Subcutaneous abdominal adipose tissue (tissue), 5 donors: Measurements from ENCODE around the gene IL9R.
"Not testable (repeated sequence)": the region's sequence is repeated elsewhere in the genome, so short reads cannot be mapped to it uniquely, and the experiment has no call there.

Experiments
- H3K27ac ChIP-seq: one replicate; pipeline ENCODE4 v1.7.0; 2013; ENCODE audit warnings: low read depth, mild to moderate bottlenecking, inconsistent platforms, low read length, moderate library complexity
- H3K27me3 ChIP-seq, 5 donors: one replicate each; pipeline ENCODE4 v1.7.0; 2013; ENCODE audit warnings: low read length in 5 of 5, inconsistent platforms in 1 of 5; ENCODE audit not compliant: control insufficient read depth in 5 of 5, insufficient read depth in 4 of 5
- H3K36me3 ChIP-seq, 5 donors: one replicate each; pipeline ENCODE4 v1.7.0; 2013; ENCODE audit warnings: low read length in 5 of 5; ENCODE audit not compliant: control insufficient read depth in 5 of 5, insufficient read depth in 5 of 5
- H3K4me1 ChIP-seq, 5 donors: one replicate each; pipeline ENCODE4 v1.7.0; 2013; ENCODE audit warnings: low read length in 5 of 5, mild to moderate bottlenecking in 3 of 5, moderate library complexity in 1 of 5; ENCODE audit not compliant: control insufficient read depth in 5 of 5, insufficient read depth in 5 of 5
- H3K4me3 ChIP-seq, 5 donors: one replicate each; pipeline ENCODE4 v1.7.0; 2013; ENCODE audit warnings: low read length in 5 of 5, low read depth in 1 of 5
- H3K9ac ChIP-seq, 5 donors: one replicate each; pipeline ENCODE4 v1.7.0; 2013; ENCODE audit warnings: low read length in 5 of 5, mild to moderate bottlenecking in 4 of 5, moderate library complexity in 3 of 5
- H3K9me3 ChIP-seq, 5 donors: one replicate each; pipeline ENCODE4 v1.7.0; 2013; ENCODE audit warnings: low read length in 5 of 5; ENCODE audit not compliant: control insufficient read depth in 5 of 5
- donor health status: healthy.
- donor health status: healthy.
- donor health status: healthy.
- donor health status: healthy.
- donor health status: healthy.

Gene IL9R

DNA sequence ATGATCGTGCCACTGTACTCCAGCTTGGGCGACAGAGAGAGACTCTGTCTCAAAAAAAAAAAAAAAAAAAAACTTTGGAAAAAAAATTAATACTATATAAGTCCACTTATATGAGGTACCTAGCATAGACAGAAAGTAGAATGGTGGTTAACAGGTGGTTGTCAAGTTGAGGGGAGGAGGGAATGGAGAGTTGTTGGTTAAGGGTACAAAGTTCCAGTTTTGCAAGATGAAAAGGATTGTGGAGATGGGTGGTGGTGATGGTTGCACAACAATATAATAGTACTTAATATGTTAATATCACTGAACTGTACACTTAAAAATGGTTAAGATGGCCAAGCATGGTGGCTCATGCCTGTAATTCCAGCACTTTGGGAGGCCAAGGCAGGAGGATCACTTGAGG lies 4.1 kb upstream of the IL9R start:
- Histone ChIP-seq H3K27ac (no peak overlapping the region), H3K36me3 (no peaks in the 10 kb centered on the region), H3K9ac (no peak overlapping the region), H3K4me3 (no peak overlapping the region), H3K9me3 (no peaks in the 10 kb centered on the region), H3K27me3 (peaks cover 0 to 4% (median 0%) of the 10 kb centered on the region in 5 donors), H3K4me1 (no peaks in the 10 kb centered on the region)

DNA sequence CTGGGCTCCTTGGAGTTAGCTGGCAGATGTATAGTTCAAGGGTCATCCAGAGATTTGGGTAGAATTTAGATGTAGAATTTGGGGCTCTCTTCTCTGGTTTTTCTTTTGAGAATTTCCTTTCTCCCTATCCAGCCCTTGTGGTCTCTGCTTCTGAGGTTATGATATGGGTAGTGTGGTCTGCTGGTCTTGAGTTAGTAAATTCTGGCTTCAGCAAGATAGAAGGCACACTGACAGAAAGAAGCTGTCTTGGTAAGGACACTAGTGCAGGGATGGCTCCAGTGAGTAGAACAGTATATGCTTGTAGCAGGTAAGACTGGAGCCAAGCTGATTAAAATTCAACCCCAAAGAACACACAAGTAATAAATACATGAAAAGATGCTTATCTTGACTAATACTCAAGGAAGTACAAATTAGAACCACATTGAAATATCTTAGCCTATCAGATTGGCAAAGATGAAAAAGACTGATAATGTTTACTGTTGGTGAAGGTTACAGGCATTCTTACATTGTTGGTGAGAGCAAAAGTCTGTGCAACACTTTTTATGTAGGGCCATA lies 2.1 kb upstream of the IL9R start:
- Histone ChIP-seq H3K9me3 (no peaks in the 10 kb centered on the region), H3K4me3 (no peak overlapping the region), H3K36me3 (no peaks in the 10 kb centered on the region), H3K9ac (no peak overlapping the region), H3K27ac (no peak overlapping the region), H3K27me3 (peaks cover 0 to 7% (median 2%) of the 10 kb centered on the region in 5 donors), H3K4me1 (peaks cover 0 to 3% (median 0%) of the 10 kb centered on the region in 5 donors)

DNA sequence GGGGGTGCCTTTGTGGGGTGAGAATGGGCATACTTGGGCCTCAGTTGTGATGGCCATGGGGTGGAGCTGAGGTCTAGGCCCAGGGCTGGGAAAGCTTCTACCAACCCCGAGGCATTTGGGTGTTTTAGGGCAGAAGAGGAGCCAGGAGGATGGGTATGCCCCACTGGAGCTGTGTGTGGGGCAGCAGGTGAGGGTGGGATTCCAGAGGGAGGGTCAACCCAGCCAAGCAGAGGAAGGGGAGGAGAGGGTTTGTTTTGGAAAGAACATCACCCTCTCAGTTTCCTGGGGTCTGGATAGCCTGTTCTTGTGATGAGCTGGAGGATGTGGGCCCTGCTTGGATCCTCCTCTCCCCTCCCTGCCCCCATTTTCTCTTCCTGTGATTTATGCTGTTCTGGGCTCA lies 620 bp downstream of the IL9R start:
- Histone ChIP-seq H3K9ac (no peak overlapping the region), H3K4me1 (peaks cover 0 to 12% (median 3%) of the 10 kb centered on the region in 5 donors), H3K4me3 (no peak overlapping the region), H3K27ac (no peak overlapping the region), H3K9me3 (no peaks in the 10 kb centered on the region), H3K36me3 (no peaks in the 10 kb centered on the region), H3K27me3 (peaks cover 0 to 8% (median 2%) of the 10 kb centered on the region in 5 donors)

DNA sequence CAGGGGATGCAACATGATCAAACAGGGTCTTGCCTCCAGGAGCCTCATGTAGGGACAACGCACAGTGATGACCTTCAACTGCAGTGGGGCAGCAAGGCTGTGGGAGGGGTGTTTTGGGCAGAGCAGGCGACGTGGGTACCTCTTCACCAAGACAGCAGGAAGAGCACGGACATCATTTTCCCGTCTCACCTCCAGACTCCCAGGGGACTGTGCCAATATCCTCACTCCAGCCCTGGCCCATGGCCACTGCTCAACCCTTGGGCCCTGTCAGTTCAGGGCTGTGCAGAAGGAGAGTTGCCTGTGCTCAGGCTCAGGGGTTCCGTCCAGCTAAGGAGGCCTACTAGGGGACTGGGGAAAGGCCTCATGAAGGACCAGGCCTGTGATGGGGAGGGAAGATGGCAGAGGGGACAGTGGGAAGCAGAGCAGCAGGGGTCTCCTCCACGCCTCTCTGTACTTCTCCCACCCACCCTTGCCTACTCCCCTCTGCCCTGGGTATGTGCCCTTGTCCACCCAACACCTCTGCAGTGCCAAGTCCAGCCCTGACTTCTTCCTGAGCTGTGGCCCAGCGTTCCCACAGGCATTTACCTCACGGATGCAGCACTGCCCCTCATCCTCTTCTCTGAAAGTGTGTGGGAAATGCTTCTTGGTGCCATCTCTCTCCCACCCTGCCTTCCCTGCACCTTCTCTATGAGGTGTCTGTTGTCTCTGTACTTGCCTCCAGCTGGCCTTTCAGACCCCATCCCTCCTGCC lies 1.4 kb downstream of the IL9R start:
- no peak overlapping the region for H3K27ac ChIP-seq
- peak overlapping the region in 1 of 5 donors; percentile 3 for H3K9ac ChIP-seq
- H3K9me3 ChIP-seq, result no peaks in the 10 kb centered on the region
- H3K4me3 ChIP-seq, result no peak overlapping the region
- H3K4me1 ChIP-seq, result peaks cover 0 to 12% (median 3%) of the 10 kb centered on the region in 5 donors
- peaks cover 0 to 8% (median 2%) of the 10 kb centered on the region in 5 donors for H3K27me3 ChIP-seq
- no peaks in the 10 kb centered on the region for H3K36me3 ChIP-seq

DNA sequence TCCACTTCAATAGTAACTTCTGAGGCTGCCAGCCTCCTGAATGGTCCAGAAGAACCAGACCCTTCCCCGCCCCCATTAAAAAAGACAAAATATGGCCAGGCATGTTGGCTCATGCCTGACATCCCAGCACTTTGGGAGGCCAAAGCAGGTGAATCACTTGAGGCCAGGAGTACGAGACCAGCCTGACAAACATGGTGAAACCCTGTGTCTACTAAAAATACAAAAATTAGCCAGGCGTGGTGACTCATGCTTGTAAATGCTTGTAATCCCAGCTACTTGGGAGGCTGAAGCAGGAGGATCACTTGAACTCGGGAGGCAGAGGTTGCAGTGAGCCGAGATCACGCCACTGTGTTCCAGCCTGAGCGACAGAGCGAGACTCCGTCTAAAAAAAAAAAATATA lies 2.3 kb downstream of the IL9R start:
- not testable (repeated sequence) for H3K9ac ChIP-seq, H3K4me3 ChIP-seq, H3K27ac ChIP-seq, H3K9me3 ChIP-seq, H3K36me3 ChIP-seq, H3K27me3 ChIP-seq
- H3K4me1 ChIP-seq, result peaks cover 0 to 12% (median 3%) of the 10 kb centered on the region in 5 donors

DNA sequence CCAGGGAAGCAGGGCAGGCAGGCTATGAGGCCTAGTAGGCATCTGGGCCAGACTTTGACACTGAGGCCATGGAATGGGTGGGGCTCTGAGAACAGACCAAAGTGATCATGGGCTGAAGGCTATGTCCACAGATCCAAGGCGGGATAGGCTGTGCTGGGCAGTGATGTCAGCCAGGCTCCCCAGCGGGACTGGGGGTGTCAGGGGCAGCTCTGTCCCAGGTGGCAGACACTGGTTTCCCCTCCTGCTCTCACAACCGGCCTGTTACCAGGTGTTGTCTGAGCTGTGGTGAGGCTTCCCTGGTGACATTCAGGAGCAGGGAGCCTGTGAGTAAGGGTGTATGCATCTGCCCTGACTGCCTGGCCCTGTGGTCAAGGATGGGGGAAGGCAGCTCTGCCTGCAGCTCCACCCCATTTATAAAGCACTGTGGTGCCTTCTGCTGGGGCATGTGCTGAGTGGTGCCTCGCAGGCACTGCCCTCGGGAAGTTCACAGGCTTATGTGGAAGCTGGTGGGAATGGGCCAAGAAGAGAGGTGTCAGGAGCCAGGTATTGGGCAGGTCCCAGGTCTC lies 2.9 kb downstream of the IL9R start:
- Histone ChIP-seq H3K9me3 (no peaks in the 10 kb centered on the region), H3K27ac (no peak overlapping the region), H3K36me3 (no peaks in the 10 kb centered on the region), H3K9ac (no peak overlapping the region), H3K4me1 (peaks cover 0 to 12% (median 3%) of the 10 kb centered on the region in 5 donors), H3K27me3 (peaks cover 0 to 7% (median 2%) of the 10 kb centered on the region in 5 donors), H3K4me3 (no peak overlapping the region)

DNA sequence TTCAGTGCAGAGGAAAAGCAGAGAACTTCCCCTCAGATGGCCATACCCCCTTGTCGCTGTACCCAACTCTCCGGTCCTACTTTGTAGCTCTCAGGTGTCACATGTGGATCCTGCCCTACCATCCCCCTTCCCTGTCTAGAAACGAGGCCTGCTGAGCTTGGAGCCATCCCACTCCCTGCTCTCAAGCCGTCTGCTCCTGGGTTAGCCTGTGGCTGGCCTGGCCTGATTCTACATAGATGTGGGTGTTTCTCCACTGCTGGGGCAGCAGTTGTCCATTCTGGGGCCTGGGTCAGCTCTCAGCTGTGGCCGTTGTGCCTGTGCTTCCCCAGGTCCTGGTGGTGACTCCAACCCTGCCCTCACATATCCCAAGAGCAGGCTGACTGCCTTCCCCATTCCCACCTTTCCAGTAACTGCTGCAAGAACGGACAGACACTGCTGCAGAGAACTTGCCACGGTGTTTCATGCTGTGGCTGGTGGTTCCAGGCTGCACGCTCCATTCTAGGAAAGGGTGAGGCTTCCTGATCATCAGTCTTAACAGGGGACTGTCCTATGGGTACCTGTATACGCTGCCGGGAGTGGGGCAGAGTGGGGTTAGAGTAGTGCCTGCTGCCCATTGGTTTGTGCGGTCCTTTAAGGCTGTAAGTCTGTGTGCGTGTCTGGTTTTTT lies 3.6 kb downstream of the IL9R start:
- no peaks in the 10 kb centered on the region for H3K9me3 ChIP-seq
- no peaks in the 10 kb centered on the region for H3K36me3 ChIP-seq
- H3K27ac ChIP-seq, result no peak overlapping the region
- no peak overlapping the region for H3K9ac ChIP-seq
- H3K4me1 ChIP-seq, result peaks cover 0 to 12% (median 3%) of the 10 kb centered on the region in 5 donors
- H3K27me3 ChIP-seq, result peaks cover 0 to 7% (median 2%) of the 10 kb centered on the region in 5 donors
- H3K4me3 ChIP-seq, result no peak overlapping the region

DNA sequence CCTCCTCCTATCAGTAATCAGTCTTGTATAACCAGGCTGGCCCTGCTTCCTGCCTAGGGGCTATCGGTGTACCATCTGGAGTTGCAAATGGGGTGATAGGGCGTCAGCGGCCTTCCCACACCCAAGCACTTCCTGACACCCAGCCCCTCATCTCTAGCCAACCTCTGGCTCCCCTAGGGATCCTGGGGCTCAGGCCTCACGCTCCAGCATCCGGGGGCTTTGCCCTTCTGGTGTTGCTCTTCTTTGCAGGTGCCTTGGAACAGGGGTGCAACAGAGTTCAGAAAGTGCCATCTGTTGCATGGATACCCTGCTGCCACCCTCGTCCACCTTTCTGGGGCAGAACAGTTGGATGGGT lies 4.1 kb downstream of the IL9R start:
- Histone ChIP-seq H3K27me3 (peaks cover 0 to 7% (median 2%) of the 10 kb centered on the region in 5 donors), H3K9ac (no peak overlapping the region), H3K9me3 (no peaks in the 10 kb centered on the region), H3K36me3 (no peaks in the 10 kb centered on the region), H3K4me1 (peaks cover 0 to 12% (median 3%) of the 10 kb centered on the region in 5 donors), H3K4me3 (no peak overlapping the region), H3K27ac (no peak overlapping the region)

DNA sequence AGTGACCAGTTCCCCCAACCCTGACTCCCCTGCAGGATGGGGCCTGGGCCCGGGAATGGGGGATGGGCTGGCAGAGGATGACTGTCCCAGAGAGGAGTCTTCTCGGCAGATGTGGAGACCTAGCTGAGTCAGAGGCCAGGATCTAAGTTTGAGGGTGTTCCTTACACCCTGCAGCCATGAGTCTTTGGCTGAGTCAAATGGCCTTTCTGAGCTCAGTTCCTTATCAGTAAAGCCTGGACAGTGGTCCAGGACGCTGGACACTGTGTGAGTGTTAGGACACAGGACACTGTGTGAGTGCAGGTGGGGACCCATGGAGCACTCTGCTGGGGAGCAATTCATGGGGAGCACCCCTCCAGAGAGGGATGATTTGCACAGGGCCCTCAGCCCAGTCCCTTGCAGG lies 5.0 kb downstream of the IL9R start:
- Histone ChIP-seq H3K4me3 (no peak overlapping the region), H3K27me3 (peaks cover 0 to 7% (median 2%) of the 10 kb centered on the region in 5 donors), H3K4me1 (peaks cover 0 to 12% (median 3%) of the 10 kb centered on the region in 5 donors), H3K36me3 (no peaks in the 10 kb centered on the region), H3K9ac (no peak overlapping the region), H3K27ac (no peak overlapping the region), H3K9me3 (no peaks in the 10 kb centered on the region)
